Neural cell (in vitro differentiated cells): ENCODE measurements around the gene LIG3. TPM values are rescaled to one million over a fixed set of nuclear protein-coding genes. Genes with fewer than 3 reads are reported as not detected.

Source experiments
- H2AFZ ChIP-seq: fragments of 200-600, 300-800 bp; sonication (generic), shearing (Covaris generic); 2 replicates; pipeline ENCODE4 v1.6.0; 2014; ENCODE audit warnings: low read depth, mild to moderate bottlenecking, antibody characterized with exemption, low read length, moderate library complexity
- H3F3A ChIP-seq: fragments of 200-600 bp; shearing (Covaris generic); 2 replicates; pipeline ENCODE4 v1.6.1; 2016; ENCODE audit warnings: mild to moderate bottlenecking, moderate library complexity, mixed read lengths, antibody characterized with exemption, low read length; ENCODE audit not compliant: insufficient read depth, poor library complexity, severe bottlenecking
- H3K27ac ChIP-seq: fragments of 200-600, 300-800 bp; sonication (generic), shearing (Covaris generic); 2 replicates; pipeline ENCODE4 v1.5.1; 2014; ENCODE audit warnings: mild to moderate bottlenecking, low read length, moderate library complexity
- H3K27me3 ChIP-seq: fragments of 300-800, 200-600 bp; sonication (generic), shearing (Covaris generic); 2 replicates; pipeline ENCODE4 v1.6.0; 2014; ENCODE audit warnings: mild to moderate bottlenecking, low read depth, low read length, moderate library complexity; ENCODE audit not compliant: insufficient read depth
- H3K36me3 ChIP-seq: fragments of 300-800, 200-600 bp; sonication (generic), shearing (Covaris generic); 2 replicates; pipeline ENCODE4 v1.5.1; 2014; ENCODE audit warnings: mild to moderate bottlenecking, antibody characterized with exemption, low read length, moderate library complexity; ENCODE audit not compliant: insufficient read depth
- H3K4me2 ChIP-seq: fragments of 300-800, 200-600 bp; sonication (generic), shearing (Covaris generic); 2 replicates; pipeline ENCODE4 v1.6.0; 2014; ENCODE audit warnings: mild to moderate bottlenecking, low read length
- H3K4me3 ChIP-seq: fragments of 300-800, 200-600 bp; sonication (generic), shearing (Covaris generic); 2 replicates; pipeline ENCODE4 v1.5.1; 2014; ENCODE audit warnings: mild to moderate bottlenecking, low read length, moderate library complexity
- H3K79me2 ChIP-seq: fragments of 200-600 bp; shearing (Covaris generic); replicated peaks from 2 replicates; pipeline ENCODE4 v1.6.0; 2014; ENCODE audit warnings: mild to moderate bottlenecking, low read length, moderate library complexity; ENCODE audit not compliant: insufficient read depth
- H3K9ac ChIP-seq: fragments of 300-800, 200-600 bp; sonication (generic), shearing (Covaris generic); 2 replicates; pipeline ENCODE4 v1.6.1; 2016; ENCODE audit warnings: mild to moderate bottlenecking, low read length, mixed read lengths
- H3K9me2 ChIP-seq: fragments of 200-600 bp; shearing (Covaris generic); 2 replicates; pipeline ENCODE4 v1.6.1; 2016; ENCODE audit warnings: mild to moderate bottlenecking, low read length, mixed read lengths; ENCODE audit not compliant: insufficient read depth
- H3K9me3 ChIP-seq: fragments of 200-600, 300-800 bp; sonication (generic), shearing (Covaris generic); 2 replicates; pipeline ENCODE4 v1.6.1; 2016; ENCODE audit warnings: mild to moderate bottlenecking, mixed run types, low read length, moderate library complexity, mixed read lengths
- H4K20me1 ChIP-seq: fragments of 200-600 bp; shearing (Covaris generic); 2 replicates; pipeline ENCODE4 v1.6.1; 2016; ENCODE audit warnings: mild to moderate bottlenecking, mixed run types; ENCODE audit not compliant: insufficient read depth
- EP300 ChIP-seq: fragments of 450-650 bp; conservative IDR thresholded peaks from 2 replicates; pipeline ENCODE4 v1.6.1; 2014; ENCODE audit warnings: antibody characterized with exemption, mild to moderate bottlenecking, moderate library complexity; ENCODE audit not compliant: poor library complexity, severe bottlenecking
- EZH2 ChIP-seq: fragments of 200-600, 300-800 bp; shearing (Covaris generic), sonication (generic); IDR thresholded peaks from 2 replicates; pipeline ENCODE4 v1.6.1; 2014; ENCODE audit warnings: antibody characterized with exemption, low read length, borderline replicate concordance, mild to moderate bottlenecking; ENCODE audit not compliant: insufficient read depth, poor library complexity, severe bottlenecking
- MXI1 ChIP-seq: fragments of 450-650 bp; conservative IDR thresholded peaks from 2 replicates; pipeline ENCODE4 v1.6.1; 2014; ENCODE audit warnings: antibody characterized with exemption, mild to moderate bottlenecking; ENCODE audit not compliant: poor library complexity, severe bottlenecking
- POLR2AphosphoS5 ChIP-seq: IDR thresholded peaks from 2 replicates; pipeline ENCODE4 v1.6.1; 2012
- RAD21 ChIP-seq: fragments of 450-650 bp; conservative IDR thresholded peaks from 2 replicates; pipeline ENCODE4 v1.6.1; 2014; ENCODE audit warnings: antibody characterized with exemption, mild to moderate bottlenecking, moderate library complexity
- SMC3 ChIP-seq: fragments of 450-650 bp; conservative IDR thresholded peaks from 2 replicates; pipeline ENCODE4 v1.6.1; 2014; ENCODE audit warnings: antibody characterized with exemption, mild to moderate bottlenecking, moderate library complexity; ENCODE audit not compliant: poor library complexity
- TAF1 ChIP-seq: IDR thresholded peaks from 2 replicates; pipeline ENCODE4 v1.6.1; 2012; ENCODE audit warnings: low read depth
- polyA plus RNA-seq: library from polyadenylated mRNA; depleted of rRNA; stranded (reverse); fragments of >200 nt; gene quantifications from 2 replicates; pipeline ENCODE4 v1.2.3, GENCODE V29; 2014
- TF ChIP-seq, protein P1 (sequence below): IDR thresholded peaks from 2 replicates; pipeline ENCODE4 v1.6.1; 2012; ENCODE audit warnings: borderline replicate concordance
- TF ChIP-seq, protein P2 (sequence below): fragments of 450-650 bp; IDR thresholded peaks from 2 replicates; pipeline ENCODE4 v1.5.1; 2014; ENCODE audit warnings: antibody characterized with exemption, mild to moderate bottlenecking, moderate library complexity; ENCODE audit not compliant: poor library complexity, severe bottlenecking

Gene LIG3
- polyA plus RNA-seq, 1 donor from 2014 or later = 21.8 TPM

DNA sequence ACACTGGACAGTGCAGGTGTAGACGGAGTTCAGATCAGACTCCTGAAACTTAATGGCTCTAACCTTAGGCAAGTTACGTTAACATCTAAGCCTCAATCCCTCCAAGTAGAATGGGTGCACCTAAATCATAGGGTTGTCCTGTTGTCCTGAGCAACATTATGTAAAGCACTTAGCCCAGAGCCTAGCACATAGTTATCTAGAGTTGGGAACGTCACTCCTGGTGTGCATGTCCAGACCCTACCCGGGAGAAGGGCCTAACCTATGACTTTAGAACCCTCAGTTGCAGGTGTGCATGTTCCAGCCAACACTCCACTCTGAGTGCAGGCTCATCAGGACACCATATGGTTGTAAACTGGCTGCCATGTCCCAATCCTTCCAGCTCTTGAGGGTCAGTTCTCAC lies 26.0 kb downstream of the LIG3 start:
- Histone ChIP-seq H3K36me3 (no peaks in the 10 kb centered on the region), H3K9me3 (no peaks in the 10 kb centered on the region), H3K9ac (no peak overlapping the region), H2AFZ (no peak overlapping the region), H3K4me2 (no peak overlapping the region), H3K4me3 (no peak overlapping the region), H3K79me2 (no peaks in the 10 kb centered on the region), H3K9me2 (no peaks in the 10 kb centered on the region), H3F3A (no peaks in the 10 kb centered on the region), H3K27me3 (no peaks in the 10 kb centered on the region), H4K20me1 (no peaks in the 10 kb centered on the region), H3K27ac (no peak overlapping the region)
- TF ChIP-seq SMC3 = no peak
- no peak for TF ChIP-seq EP300
- no peak for TF ChIP-seq RAD21
- TF ChIP-seq MXI1 = no peak
- TF ChIP-seq TAF1 = no peak
- TF ChIP-seq, protein P1, sequence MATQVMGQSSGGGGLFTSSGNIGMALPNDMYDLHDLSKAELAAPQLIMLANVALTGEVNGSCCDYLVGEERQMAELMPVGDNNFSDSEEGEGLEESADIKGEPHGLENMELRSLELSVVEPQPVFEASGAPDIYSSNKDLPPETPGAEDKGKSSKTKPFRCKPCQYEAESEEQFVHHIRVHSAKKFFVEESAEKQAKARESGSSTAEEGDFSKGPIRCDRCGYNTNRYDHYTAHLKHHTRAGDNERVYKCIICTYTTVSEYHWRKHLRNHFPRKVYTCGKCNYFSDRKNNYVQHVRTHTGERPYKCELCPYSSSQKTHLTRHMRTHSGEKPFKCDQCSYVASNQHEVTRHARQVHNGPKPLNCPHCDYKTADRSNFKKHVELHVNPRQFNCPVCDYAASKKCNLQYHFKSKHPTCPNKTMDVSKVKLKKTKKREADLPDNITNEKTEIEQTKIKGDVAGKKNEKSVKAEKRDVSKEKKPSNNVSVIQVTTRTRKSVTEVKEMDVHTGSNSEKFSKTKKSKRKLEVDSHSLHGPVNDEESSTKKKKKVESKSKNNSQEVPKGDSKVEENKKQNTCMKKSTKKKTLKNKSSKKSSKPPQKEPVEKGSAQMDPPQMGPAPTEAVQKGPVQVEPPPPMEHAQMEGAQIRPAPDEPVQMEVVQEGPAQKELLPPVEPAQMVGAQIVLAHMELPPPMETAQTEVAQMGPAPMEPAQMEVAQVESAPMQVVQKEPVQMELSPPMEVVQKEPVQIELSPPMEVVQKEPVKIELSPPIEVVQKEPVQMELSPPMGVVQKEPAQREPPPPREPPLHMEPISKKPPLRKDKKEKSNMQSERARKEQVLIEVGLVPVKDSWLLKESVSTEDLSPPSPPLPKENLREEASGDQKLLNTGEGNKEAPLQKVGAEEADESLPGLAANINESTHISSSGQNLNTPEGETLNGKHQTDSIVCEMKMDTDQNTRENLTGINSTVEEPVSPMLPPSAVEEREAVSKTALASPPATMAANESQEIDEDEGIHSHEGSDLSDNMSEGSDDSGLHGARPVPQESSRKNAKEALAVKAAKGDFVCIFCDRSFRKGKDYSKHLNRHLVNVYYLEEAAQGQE = no peak
- TF ChIP-seq, protein P2, sequence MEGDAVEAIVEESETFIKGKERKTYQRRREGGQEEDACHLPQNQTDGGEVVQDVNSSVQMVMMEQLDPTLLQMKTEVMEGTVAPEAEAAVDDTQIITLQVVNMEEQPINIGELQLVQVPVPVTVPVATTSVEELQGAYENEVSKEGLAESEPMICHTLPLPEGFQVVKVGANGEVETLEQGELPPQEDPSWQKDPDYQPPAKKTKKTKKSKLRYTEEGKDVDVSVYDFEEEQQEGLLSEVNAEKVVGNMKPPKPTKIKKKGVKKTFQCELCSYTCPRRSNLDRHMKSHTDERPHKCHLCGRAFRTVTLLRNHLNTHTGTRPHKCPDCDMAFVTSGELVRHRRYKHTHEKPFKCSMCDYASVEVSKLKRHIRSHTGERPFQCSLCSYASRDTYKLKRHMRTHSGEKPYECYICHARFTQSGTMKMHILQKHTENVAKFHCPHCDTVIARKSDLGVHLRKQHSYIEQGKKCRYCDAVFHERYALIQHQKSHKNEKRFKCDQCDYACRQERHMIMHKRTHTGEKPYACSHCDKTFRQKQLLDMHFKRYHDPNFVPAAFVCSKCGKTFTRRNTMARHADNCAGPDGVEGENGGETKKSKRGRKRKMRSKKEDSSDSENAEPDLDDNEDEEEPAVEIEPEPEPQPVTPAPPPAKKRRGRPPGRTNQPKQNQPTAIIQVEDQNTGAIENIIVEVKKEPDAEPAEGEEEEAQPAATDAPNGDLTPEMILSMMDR = no peak
- TF ChIP-seq EZH2 = no peak
- no peak for TF ChIP-seq POLR2AphosphoS5

DNA sequence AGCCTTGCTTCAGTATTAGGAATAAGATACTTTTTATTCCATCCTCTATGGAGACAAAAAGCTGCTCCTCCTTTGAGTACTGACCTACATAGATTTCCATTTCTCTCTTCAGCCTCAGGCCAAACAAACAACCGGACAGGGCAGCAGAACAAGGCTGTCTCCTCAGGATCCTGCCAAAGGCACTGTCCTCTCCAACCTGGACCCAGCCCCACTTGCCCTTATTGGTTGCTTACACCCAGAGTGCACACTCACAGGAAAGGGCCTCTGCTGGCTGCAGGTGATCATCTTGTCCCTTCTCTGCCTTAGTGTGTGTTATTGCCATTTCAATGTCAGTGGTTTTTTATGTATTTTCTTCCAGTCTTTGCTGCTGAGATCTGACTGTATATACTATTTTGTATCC lies 26.6 kb downstream of the LIG3 start:
- Histone ChIP-seq H3K27me3 (no peaks in the 10 kb centered on the region), H3K9ac (no peak overlapping the region), H3K9me3 (no peaks in the 10 kb centered on the region), H3K4me2 (no peak overlapping the region), H3K9me2 (no peaks in the 10 kb centered on the region), H3K27ac (no peak overlapping the region), H2AFZ (no peak overlapping the region), H4K20me1 (no peaks in the 10 kb centered on the region), H3K79me2 (no peaks in the 10 kb centered on the region), H3K4me3 (no peak overlapping the region), H3F3A (no peaks in the 10 kb centered on the region), H3K36me3 (no peaks in the 10 kb centered on the region)
- no peak for TF ChIP-seq TAF1
- TF ChIP-seq, protein P2 = no peak
- no peak for TF ChIP-seq SMC3
- TF ChIP-seq POLR2AphosphoS5 = no peak
- no peak for TF ChIP-seq MXI1
